ENCODE measurements around the gene ARAP2.
"Not testable (repeated sequence)": the region's sequence is repeated elsewhere in the genome, so short reads cannot be mapped to it uniquely, and the experiment has no call there.

ARAP2 gene

GRCh38 chr4:36214735-36215485 lies 29.4 kb downstream of the ARAP2 start:
- DNase-seq (ENCODE audit: low read depth): no peak

GRCh38 chr4:36213977-36214376 lies 30.3 kb downstream of the ARAP2 start:
- DNase-seq (ENCODE audit: low read depth): no peak

- no peak for DNase-seq (ENCODE audit: low read depth)
Measured at GRCh38 chr4:36211084-36211483, 33.2 kb downstream of the ARAP2 start.

GRCh38 chr4:36209941-36210649 lies 34.2 kb downstream of the ARAP2 start:
- no peak for DNase-seq (ENCODE audit: low read depth)

GRCh38 chr4:36208893-36209473 lies 35.3 kb downstream of the ARAP2 start:
- DNase-seq (ENCODE audit: low read depth): no peak

- DNase-seq (ENCODE audit: low read depth): no peak
Measured at GRCh38 chr4:36207831-36208520, 36.3 kb downstream of the ARAP2 start.

- no peak for DNase-seq (ENCODE audit: low read depth)
Measured at GRCh38 chr4:36207367-36207766, 36.9 kb downstream of the ARAP2 start.

GRCh38 chr4:36206603-36207311 lies 37.6 kb downstream of the ARAP2 start:
- no peak for DNase-seq (ENCODE audit: low read depth)

GRCh38 chr4:36206012-36206411 lies 38.3 kb downstream of the ARAP2 start:
- DNase-seq (ENCODE audit: low read depth): no peak

GRCh38 chr4:36198861-36199260 lies 45.5 kb downstream of the ARAP2 start:
- no peak for DNase-seq (ENCODE audit: low read depth)

GRCh38 chr4:36198068-36198808 lies 46.1 kb downstream of the ARAP2 start:
- no peak for DNase-seq (ENCODE audit: low read depth)

GRCh38 chr4:36197501-36197900 lies 46.8 kb downstream of the ARAP2 start:
- DNase-seq (ENCODE audit: low read depth): no peak

- no peak for DNase-seq (ENCODE audit: low read depth)
Measured at GRCh38 chr4:36196145-36196913, 48.0 kb downstream of the ARAP2 start.

GRCh38 chr4:36192922-36193321 lies 51.4 kb downstream of the ARAP2 start:
- no peak for DNase-seq (ENCODE audit: low read depth)

- no peak for DNase-seq (ENCODE audit: low read depth)
Measured at GRCh38 chr4:36189511-36190226, 54.6 kb downstream of the ARAP2 start.

GRCh38 chr4:36187723-36188333 lies 56.5 kb downstream of the ARAP2 start:
- DNase-seq (ENCODE audit: low read depth): no peak

- DNase-seq (ENCODE audit: low read depth): no peak
Measured at GRCh38 chr4:36183665-36184393, 60.5 kb downstream of the ARAP2 start.

GRCh38 chr4:36183232-36183631 lies 61.1 kb downstream of the ARAP2 start:
- no peak for DNase-seq (ENCODE audit: low read depth)

GRCh38 chr4:36182315-36182714 lies 62.0 kb downstream of the ARAP2 start:
- DNase-seq (ENCODE audit: low read depth): not testable (repeated sequence)

Data from HS-5 (cell line).